ENCODE results near the gene TH.
"Not testable (repeated sequence)": the region's sequence is repeated elsewhere in the genome, so short reads cannot be mapped to it uniquely, and the experiment has no call there.

The TH gene

GRCh38 chr11:2178055-2178773, 6.6 kb upstream of the TH start:
- DNase-seq (ENCODE audit: low spot score), result not testable (repeated sequence)

GRCh38 chr11:2177076-2177475, 5.5 kb upstream of the TH start:
- DNase-seq (ENCODE audit: low spot score), result no peak

GRCh38 chr11:2176389-2176900, 4.8 kb upstream of the TH start:
- no peak for DNase-seq (ENCODE audit: low spot score)

GRCh38 chr11:2175659-2176058, 4.0 kb upstream of the TH start:
- no peak for DNase-seq (ENCODE audit: low spot score)

GRCh38 chr11:2174361-2174760, 2.7 kb upstream of the TH start:
- DNase-seq (ENCODE audit: low spot score), result no peak

- no peak for DNase-seq (ENCODE audit: low spot score)
Observed at GRCh38 chr11:2173761-2174160, 2.1 kb upstream of the TH start.

GRCh38 chr11:2173150-2173693, 1.6 kb upstream of the TH start:
- no peak for DNase-seq (ENCODE audit: low spot score)

GRCh38 chr11:2172676-2173075, 1.1 kb upstream of the TH start:
- no peak for DNase-seq (ENCODE audit: low spot score)

- DNase-seq (ENCODE audit: low spot score), result no peak
Observed at GRCh38 chr11:2169626-2170570, 1.7 kb downstream of the TH start.

- DNase-seq (ENCODE audit: low spot score), result no peak
Observed at GRCh38 chr11:2169005-2169378, 2.6 kb downstream of the TH start.

- DNase-seq (ENCODE audit: low spot score), result no peak
Observed at GRCh38 chr11:2168286-2169004, 3.2 kb downstream of the TH start.

- DNase-seq (ENCODE audit: low spot score), result no peak
Observed at GRCh38 chr11:2167141-2168045, 4.2 kb downstream of the TH start.

GRCh38 chr11:2166091-2166851, 5.3 kb downstream of the TH start:
- no peak for DNase-seq (ENCODE audit: low spot score)

- DNase-seq (ENCODE audit: low spot score), result no peak
Observed at GRCh38 chr11:2165571-2165970, 6.0 kb downstream of the TH start.

GRCh38 chr11:2164861-2165555, 6.6 kb downstream of the TH start:
- DNase-seq (ENCODE audit: low spot score), result no peak

GRCh38 chr11:2164081-2164480, 7.5 kb downstream of the TH start:
- DNase-seq (ENCODE audit: low spot score), result no peak

- no peak for DNase-seq (ENCODE audit: low spot score)
Observed at GRCh38 chr11:2163428-2163978, 8.1 kb downstream of the TH start.

- no peak for DNase-seq (ENCODE audit: low spot score)
Observed at GRCh38 chr11:2160736-2161259, 10.8 kb downstream of the TH start, which contains the start of gene INS. Gene INS, minus strand, starts transcription at chr11:2161209. Its CDS starts 238 bp downstream, at chr11:2160971.
